ENCODE data around the gene XPO6.

Gene XPO6

GRCh38 chr16:28182183-28182582 lies 29.6 kb downstream of the XPO6 start:
- DNase-seq: peak; percentile 76

DNA sequence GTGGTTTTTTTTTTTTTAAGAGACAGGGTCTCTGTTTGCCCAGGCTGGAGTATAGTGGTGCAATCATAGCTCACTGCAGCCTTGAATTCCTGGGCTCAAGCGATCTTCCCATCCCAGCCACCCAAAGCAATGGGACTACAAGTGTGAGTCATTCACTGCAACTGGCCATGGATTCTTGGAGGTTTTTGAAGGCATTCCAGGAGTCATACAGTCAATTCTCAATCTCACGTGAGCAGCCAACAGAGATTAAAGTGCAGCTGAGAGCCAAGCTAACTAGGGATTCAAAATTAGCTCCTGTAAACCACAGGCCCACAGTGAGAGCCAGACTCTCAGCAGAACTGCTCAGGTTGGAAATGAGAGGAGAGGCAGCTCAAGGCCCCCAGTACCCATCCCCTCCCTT lies 30.2 kb downstream of the XPO6 start:
- DNase-seq: no peak

DNA sequence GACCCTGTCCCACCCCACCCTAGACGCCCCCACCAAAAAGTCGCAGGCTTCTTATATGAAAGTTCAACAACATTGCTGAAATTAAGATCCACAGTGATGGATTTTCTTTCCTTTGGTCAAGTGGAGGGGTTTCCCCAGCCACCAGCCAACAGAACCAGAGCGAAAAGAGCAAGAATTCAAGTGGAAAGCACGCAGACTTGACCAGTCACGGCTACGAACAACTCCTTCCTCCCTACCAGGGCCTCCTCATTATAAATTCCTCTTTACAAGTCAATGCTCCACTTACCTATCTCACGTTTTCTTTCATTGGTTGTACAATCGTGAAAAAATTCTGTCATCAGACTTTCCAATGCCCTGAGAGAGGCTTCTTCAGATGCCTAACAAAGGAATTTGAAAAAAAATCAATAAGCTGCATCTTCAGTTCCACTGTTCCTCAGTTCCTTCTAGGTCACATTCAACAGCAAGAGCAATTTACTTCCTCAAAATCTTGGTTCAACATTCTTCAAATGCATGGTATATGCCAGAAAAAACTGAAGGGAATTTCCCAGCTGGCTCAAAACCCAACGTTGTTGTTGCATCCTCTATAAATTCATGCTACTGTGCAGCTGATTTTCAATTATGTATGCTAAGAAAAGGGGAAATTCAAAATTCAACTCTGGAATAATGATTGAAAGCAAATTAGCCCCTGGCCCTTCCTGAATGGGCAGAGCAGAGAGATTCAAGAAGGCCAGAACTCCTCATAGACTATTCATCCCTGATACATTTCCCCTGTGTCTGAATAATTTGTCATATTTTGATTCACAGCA lies 30.9 kb downstream of the XPO6 start:
- no peak for DNase-seq

- no peak for DNase-seq
Measured at GRCh38 chr16:28179354-28179753, 32.4 kb downstream of the XPO6 start.

DNA sequence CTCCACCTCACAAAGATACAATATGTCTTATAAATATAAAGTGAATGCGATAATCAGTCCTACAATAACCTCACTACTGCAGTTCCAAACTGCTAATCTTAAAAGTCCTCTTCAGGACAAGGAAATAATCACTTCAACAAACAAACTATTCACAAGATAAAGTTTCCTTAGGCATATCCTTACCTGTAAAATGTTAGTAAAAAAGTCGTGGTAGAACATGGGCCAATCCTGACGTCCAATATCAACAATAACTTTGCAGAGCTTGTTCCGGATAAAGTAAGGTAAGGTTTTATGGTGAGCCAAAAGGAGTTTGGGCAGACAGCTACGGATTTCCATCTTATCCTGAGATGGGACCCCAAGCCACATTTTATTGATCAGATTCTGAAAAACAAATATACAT lies 36.0 kb downstream of the XPO6 start:
- no peak for DNase-seq

- no peak for DNase-seq
Measured at GRCh38 chr16:28172336-28172735, 39.4 kb downstream of the XPO6 start.

DNA sequence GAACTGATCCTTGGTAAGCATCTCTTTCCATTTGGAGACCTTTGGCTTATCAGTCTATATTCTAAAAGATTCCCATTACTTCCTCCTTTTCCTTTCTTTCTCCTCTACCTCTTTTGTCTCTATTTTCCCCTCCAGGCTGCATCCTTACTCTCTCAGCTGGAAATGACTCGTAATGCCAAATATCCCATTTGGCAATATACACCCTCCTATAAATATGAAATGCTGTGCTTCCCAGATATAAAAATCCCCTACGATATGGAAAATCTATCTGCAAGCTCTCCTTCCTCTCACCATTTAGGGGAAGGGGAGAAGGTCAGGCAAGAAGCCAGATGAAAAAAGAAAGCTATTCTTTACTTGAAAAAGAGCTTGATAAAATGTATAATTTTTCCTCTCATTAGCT lies 39.9 kb downstream of the XPO6 start:
- no peak for DNase-seq

DNA sequence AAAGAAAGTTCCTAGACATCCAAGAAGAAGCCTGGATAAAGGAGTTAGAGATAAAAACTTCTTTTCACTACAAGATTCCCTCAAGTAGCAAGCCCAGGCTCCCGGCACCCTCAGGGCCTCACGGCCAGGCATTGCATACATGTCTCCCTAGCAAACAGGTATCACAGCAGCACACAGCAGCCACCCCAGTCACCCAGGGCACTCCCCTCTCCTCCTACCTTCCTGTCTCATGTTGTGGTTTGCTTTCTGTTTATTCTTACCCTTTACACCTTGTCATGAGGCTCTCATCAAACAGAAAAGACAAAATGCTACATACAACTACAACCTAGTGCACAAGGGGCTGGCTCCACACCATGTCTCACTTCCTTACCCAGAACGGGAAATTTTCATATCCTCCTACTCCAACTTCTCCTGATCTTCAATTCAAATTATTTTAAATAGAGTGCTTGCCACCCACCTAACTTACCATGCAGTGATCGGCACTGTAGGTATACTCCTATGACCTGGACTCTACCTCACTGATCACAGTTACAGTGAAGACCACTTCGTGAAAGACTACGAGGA lies 42.7 kb downstream of the XPO6 start:
- DNase-seq: peak; percentile 80

DNA sequence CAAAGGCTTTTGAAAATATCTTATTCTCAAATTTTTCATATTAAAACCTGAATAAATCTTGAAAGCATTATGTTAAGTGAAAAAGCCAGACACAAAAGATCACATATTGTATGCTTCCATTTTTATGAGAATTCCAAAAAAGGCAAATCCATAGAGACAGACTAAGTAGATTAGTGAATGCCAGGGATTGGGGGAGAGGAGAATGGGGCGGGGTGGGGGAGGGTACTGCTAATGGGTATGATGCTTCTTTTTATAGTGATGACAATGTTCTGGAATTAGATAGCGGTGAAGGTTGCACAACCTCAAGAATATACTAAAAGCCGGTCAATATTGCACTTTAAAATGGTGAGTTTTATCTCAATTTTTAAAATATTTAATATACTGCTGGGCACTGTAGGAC lies 44.0 kb downstream of the XPO6 start:
- DNase-seq: no peak

DNA sequence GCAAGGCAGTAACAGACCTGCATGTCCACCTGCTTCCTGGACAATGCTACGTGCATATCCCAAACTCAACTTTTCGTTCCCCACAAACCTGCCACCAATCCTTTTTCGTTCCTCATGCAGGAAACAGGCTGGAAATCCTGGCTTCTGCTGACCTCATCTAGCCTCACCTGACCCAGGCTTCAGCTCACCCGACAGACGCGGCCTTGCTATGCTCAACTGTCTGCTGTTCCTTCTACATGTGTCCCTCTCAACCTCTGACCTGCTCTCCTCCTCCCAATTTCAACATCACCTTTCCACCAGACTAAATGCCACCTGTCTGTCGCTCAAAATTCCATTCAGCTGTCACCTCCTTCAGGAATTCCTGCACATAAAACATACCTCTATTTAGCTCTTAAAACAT lies 44.5 kb downstream of the XPO6 start:
- DNase-seq: no peak

- no peak for DNase-seq
Measured at GRCh38 chr16:28166394-28167208, 45.2 kb downstream of the XPO6 start.

DNA sequence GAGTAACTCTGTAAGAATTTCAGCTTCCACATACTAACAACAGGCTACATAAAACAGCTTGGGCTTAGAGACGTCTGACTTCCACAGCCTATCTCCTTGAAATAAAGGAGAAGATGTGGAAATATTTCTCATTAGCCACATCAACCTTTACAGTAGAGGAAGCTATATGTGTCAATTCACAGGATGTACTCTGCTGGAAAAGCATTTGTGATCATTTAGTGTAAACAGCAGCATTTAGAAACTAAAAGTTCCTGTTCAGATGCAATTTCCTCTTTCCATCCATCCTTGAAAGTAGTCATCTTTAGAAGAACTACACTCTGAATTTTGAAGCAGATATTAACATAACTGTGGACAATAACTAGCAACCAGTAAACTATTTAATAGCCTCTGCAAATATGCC lies 46.2 kb downstream of the XPO6 start:
- DNase-seq: no peak

DNA sequence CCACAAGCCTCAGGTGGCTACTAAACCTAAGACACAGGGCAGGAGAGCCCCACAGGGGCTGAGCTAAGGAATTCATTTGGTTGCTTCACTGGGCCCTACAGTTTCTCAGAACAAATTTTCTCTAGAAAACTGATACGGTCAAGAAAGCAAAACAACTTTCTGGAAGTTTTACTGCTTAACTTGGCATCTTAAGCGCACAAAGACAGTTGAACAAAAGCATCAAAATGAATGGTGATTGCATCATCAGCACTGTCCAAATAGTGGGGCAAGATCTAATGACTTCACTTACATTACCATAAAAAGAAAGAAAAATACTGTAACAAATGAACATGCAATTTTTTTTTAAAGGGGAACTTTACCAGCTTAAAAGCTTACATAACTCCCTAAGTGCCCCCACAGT lies 47.6 kb downstream of the XPO6 start:
- no peak for DNase-seq

- DNase-seq: no peak
Measured at GRCh38 chr16:28163699-28164098, 48.1 kb downstream of the XPO6 start.

GRCh38 chr16:28162326-28162877 lies 49.4 kb downstream of the XPO6 start:
- no peak for DNase-seq

- DNase-seq: no peak
Measured at GRCh38 chr16:28161626-28162025, 50.1 kb downstream of the XPO6 start.

GRCh38 chr16:28158136-28158535 lies 53.6 kb downstream of the XPO6 start:
- DNase-seq: no peak

GRCh38 chr16:28156056-28156680 lies 55.6 kb downstream of the XPO6 start:
- DNase-seq: no peak

- DNase-seq: no peak
Measured at GRCh38 chr16:28155293-28155692, 56.5 kb downstream of the XPO6 start.

DNA sequence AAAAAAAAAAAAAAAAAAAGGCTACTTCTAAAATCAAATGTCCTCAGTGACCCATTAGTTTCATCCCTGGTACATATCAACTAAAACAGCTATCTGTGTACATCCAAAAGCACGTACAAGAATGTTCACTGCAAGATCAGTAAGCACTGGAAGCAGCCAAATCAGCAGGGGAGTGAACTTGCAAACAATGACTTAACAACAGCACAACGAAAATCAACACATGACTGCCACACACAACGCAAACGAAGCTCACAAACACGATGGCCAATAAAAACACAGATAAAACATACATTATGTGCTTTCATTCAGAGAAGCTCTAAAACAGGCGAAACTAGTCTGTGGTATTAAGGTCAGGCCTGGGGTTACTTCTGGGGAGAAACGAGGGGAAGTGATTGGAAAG lies 60.6 kb downstream of the XPO6 start:
- DNase-seq: no peak

- no peak for DNase-seq
Measured at GRCh38 chr16:28149011-28149888, 62.5 kb downstream of the XPO6 start.

DNA sequence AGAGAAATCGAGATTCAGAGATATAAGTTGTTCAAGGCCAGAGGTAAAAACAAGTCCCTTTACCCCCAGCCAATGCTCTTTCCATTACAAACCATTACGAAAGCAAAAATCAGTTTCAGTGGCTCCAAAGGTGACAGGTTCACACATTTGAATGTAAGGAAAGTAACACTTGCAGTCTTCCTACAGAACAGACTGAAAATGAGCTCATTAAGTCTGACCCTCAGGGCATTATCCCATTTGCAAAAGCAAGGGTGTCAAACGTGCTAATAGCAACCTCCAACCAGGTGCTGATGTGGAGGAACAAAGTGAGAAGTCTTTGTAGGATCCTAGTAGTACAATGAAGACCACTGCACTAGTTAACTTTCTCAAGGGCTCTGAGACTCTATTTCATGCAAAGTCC lies 65.2 kb downstream of the XPO6 start:
- no peak for DNase-seq

Data from activated effector memory CD4-positive, alpha-beta T cell treated with anti-CD3 and anti-CD28 coated beads, Interleukin-2, amount 50 U/mL, for 16 hours (primary cell).